Mesenchymal stem cell (in vitro differentiated cells and primary cell): ENCODE results near the gene LIPG.
A peak's percentile ranks its signal among the peaks of the same experiment; 100 is the strongest.

ENCODE experiments used
- DNase-seq: peaks from one replicate; pipeline ENCODE4 v3.0.0-alpha.2; 2013
- H2AFZ ChIP-seq: one replicate; pipeline ENCODE4 v1.6.1; 2013; ENCODE audit warnings: low read depth, mild to moderate bottlenecking, control low read depth, inconsistent platforms, low read length, moderate library complexity
- H2AK5ac ChIP-seq: 2 replicates; pipeline ENCODE4 v1.6.1; 2013; ENCODE audit warnings: low read length, moderate library complexity, mild to moderate bottlenecking, inconsistent platforms; ENCODE audit not compliant: severe bottlenecking
- H2BK120ac ChIP-seq: one replicate; pipeline ENCODE4 v1.6.1; 2013; ENCODE audit warnings: low read depth, mild to moderate bottlenecking, inconsistent platforms, low read length, moderate library complexity
- H2BK12ac ChIP-seq, 2 experiments: one replicate each; pipeline ENCODE4 v1.6.1; 2013; ENCODE audit warnings: inconsistent platforms in 2 of 2, low read length in 2 of 2, mild to moderate bottlenecking in 2 of 2, moderate library complexity in 2 of 2, control low read depth in 1 of 2
- H2BK15ac ChIP-seq: one replicate; pipeline ENCODE4 v1.6.1; 2013; ENCODE audit warnings: mild to moderate bottlenecking, low read depth, inconsistent platforms; ENCODE audit not compliant: poor library complexity, severe bottlenecking
- H2BK5ac ChIP-seq: 2 replicates; pipeline ENCODE4 v1.6.1; 2013; ENCODE audit warnings: low read depth, mild to moderate bottlenecking, low read length, control low read depth, inconsistent platforms; ENCODE audit not compliant: poor library complexity, severe bottlenecking
- H3K14ac ChIP-seq, 2 experiments: one replicate each; pipeline ENCODE4 v1.6.1; 2013; ENCODE audit warnings: inconsistent platforms in 2 of 2, low read length in 2 of 2, control low read depth in 1 of 2, mild to moderate bottlenecking in 1 of 2, moderate library complexity in 1 of 2
- H3K18ac ChIP-seq, 2 experiments: one replicate each; pipeline ENCODE4 v1.6.1; 2013; ENCODE audit warnings: inconsistent platforms in 2 of 2, low read length in 2 of 2, control low read depth in 1 of 2, low read depth in 1 of 2, mild to moderate bottlenecking in 1 of 2
- H3K23ac ChIP-seq, 2 experiments: one replicate each; pipeline ENCODE4 v1.6.1; 2013; ENCODE audit warnings: inconsistent platforms in 2 of 2, low read length in 2 of 2, mild to moderate bottlenecking in 2 of 2, moderate library complexity in 2 of 2, control low read depth in 1 of 2
- H3K27ac ChIP-seq: 2 replicates; pipeline ENCODE4 v1.5.1; 2013; ENCODE audit warnings: mild to moderate bottlenecking, moderate library complexity, low read length, control low read depth, inconsistent platforms; ENCODE audit not compliant: poor library complexity, severe bottlenecking
- H3K27me3 ChIP-seq, 2 experiments: 2 replicates each; pipeline versions ENCODE4 v1.6.1 to v1.7.0; 2013; ENCODE audit warnings: low read length in 2 of 2, mild to moderate bottlenecking in 2 of 2, moderate library complexity in 2 of 2, control low read depth in 1 of 2, inconsistent platforms in 1 of 2; ENCODE audit not compliant: control insufficient read depth in 1 of 2, insufficient read depth in 1 of 2
- H3K36me3 ChIP-seq, 2 experiments: 2 replicates each; pipeline versions ENCODE4 v1.6.1 to v1.7.0; 2013; ENCODE audit warnings: low read length in 2 of 2, control low read depth in 1 of 2, inconsistent platforms in 1 of 2, low read depth in 1 of 2, mild to moderate bottlenecking in 1 of 2; ENCODE audit not compliant: insufficient read depth in 2 of 2, control insufficient read depth in 1 of 2
- H3K4ac ChIP-seq, 2 experiments: one replicate each; pipeline ENCODE4 v1.6.1; 2013; ENCODE audit warnings: inconsistent platforms in 2 of 2, low read length in 2 of 2, mild to moderate bottlenecking in 2 of 2, moderate library complexity in 2 of 2, control low read depth in 1 of 2, low read depth in 1 of 2
- H3K4me1 ChIP-seq: 2 replicates; pipeline ENCODE4 v1.6.1; 2013; ENCODE audit warnings: low read depth, low read length, control low read depth; ENCODE audit not compliant: control insufficient read depth, insufficient read depth
- H3K4me2 ChIP-seq: 2 replicates; pipeline ENCODE4 v1.6.1; 2013; ENCODE audit warnings: low read length, mild to moderate bottlenecking, inconsistent platforms; ENCODE audit not compliant: poor library complexity, severe bottlenecking
- H3K4me3 ChIP-seq, 2 experiments: 2 replicates each; pipeline versions ENCODE4 v1.5.1 to v1.7.0; 2013; ENCODE audit warnings: low read length in 2 of 2, mild to moderate bottlenecking in 2 of 2, control low read depth in 1 of 2, low read depth in 1 of 2; ENCODE audit not compliant: insufficient read depth in 1 of 2
- H3K79me1 ChIP-seq: replicated peaks from 2 replicates; pipeline ENCODE4 v1.6.1; 2013; ENCODE audit warnings: mild to moderate bottlenecking, control low read depth, low read length, inconsistent platforms; ENCODE audit not compliant: poor library complexity, severe bottlenecking
- H3K9ac ChIP-seq: 2 replicates; pipeline ENCODE4 v1.7.0; 2013; ENCODE audit warnings: mild to moderate bottlenecking, low read length, moderate library complexity
- H3K9me3 ChIP-seq: 2 replicates; pipeline ENCODE4 v1.7.0; 2013; ENCODE audit warnings: mild to moderate bottlenecking, low read length; ENCODE audit not compliant: control insufficient read depth
- H4K8ac ChIP-seq: one replicate; pipeline ENCODE4 v1.6.1; 2013; ENCODE audit warnings: inconsistent platforms, mild to moderate bottlenecking, low read length, moderate library complexity
- H4K91ac ChIP-seq: one replicate; pipeline ENCODE4 v1.6.1; 2013; ENCODE audit warnings: mild to moderate bottlenecking, low read length, inconsistent platforms
- WGBS: methylation state at CpG from one replicate; pipeline ENCODE4 v1.1.7; 2013; ENCODE audit warnings: mixed read lengths; 5-methylcytosine and 5-hydroxymethylcytosine counted together

The LIPG gene

DNA sequence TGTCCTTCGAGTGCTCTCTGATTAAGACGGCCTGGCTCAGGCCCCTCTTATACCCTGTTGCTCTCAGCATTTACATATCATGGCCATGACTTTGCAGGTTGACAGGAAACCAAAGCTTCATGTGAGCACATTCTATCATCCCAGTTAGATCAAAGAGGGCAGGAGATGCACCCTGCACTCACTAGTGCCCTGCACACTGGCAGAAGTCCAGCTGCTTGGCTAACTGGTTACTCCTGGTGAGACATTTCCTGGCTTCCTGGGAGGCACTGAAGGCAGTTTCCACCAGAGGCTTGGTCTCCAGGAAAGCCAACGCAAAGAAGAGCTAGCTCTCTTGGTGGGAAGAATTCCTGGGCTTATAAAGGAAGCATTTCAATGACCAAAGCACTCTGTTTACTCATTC, 66.3 kb downstream of the LIPG start:
- WGBS = 90% methylated on average over 2 of the region's 3 CpGs
- Histone ChIP-seq H3K18ac (no peak overlapping the region), H3K4me2 (no peak overlapping the region), H3K27me3 (peaks cover 0 to 4% of the 10 kb centered on the region in 2 experiments), H3K23ac (no peak overlapping the region), H2AK5ac (no peak overlapping the region), H3K9ac (no peak overlapping the region), H2AFZ (no peak overlapping the region), H2BK5ac (no peak overlapping the region), H3K4me1 (peaks cover 15% of the 10 kb centered on the region), H3K36me3 (no peaks in the 10 kb centered on the region), H3K79me1 (no peaks in the 10 kb centered on the region), H3K4ac (no peak overlapping the region), H2BK120ac (no peak overlapping the region), H3K9me3 (no peaks in the 10 kb centered on the region), H3K27ac (no peak overlapping the region), H3K4me3 (no peak overlapping the region), H3K14ac (no peak overlapping the region), H4K91ac (no peak overlapping the region), H4K8ac (no peak overlapping the region), H2BK12ac (no peak overlapping the region), H2BK15ac (peak overlapping the region; percentile 56)
- DNase-seq = no peak

DNA sequence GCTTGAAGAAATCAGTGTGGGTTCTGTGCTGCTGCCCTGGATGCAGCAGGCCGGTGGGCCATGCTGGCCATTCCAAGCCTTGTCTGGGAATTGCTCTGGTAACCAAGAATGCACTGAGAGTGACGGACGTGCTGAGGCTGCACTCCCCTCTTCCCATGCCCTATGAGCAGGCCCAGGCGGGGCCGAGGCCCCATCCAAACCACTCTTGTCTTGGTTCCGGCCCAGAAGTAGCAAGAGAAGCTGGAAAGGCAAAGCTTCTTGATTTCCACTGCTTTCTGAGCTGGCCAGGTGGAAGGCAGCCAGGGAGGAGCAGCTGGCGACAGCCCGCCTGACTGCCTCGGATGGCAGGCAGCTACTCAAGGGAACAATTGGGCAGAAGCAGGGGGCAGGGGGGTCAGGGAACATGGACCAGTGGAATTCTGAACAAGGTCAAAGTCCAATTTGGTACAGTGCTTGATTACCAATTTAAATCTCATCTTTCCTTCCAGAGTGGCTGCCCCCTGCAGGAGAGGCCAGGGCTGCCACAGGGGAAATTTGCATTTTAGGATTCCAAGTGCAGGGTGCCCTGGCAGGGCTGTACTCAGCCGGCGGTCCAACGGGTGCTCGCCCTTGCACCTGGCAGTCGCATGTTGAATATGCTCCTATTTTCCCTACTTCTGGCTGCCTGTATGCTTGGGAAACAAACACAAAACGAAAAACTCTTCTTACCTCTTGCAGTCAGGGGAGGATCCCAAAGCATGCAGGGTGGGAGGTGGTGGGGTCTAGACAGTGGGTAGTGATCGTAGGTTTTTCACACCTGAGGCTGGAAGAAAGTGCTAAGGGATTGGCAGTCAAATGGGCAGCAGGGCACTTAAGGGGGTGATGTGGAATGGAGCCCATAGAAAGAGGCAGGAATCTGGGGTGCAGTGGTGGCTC, 67.3 kb downstream of the LIPG start:
- no peaks in the 10 kb centered on the region for H3K9me3 ChIP-seq
- H3K4ac ChIP-seq = no peak overlapping the region
- H3K18ac ChIP-seq = peak overlapping the region in 1 of 2 experiments; percentile 11
- no peaks in the 10 kb centered on the region for H3K36me3 ChIP-seq
- no peak for DNase-seq
- no peak overlapping the region for H3K4me2 ChIP-seq
- no peak overlapping the region for H4K8ac ChIP-seq
- no peaks in the 10 kb centered on the region for H3K79me1 ChIP-seq
- H3K4me3 ChIP-seq = no peak overlapping the region
- H3K9ac ChIP-seq = no peak overlapping the region
- H2AK5ac ChIP-seq = peak overlapping the region; percentile 33
- H3K23ac ChIP-seq = no peak overlapping the region
- H3K14ac ChIP-seq = peak overlapping the region in 1 of 2 experiments; percentile 35
- H2BK15ac ChIP-seq = no peak overlapping the region
- peaks cover 15% of the 10 kb centered on the region for H3K4me1 ChIP-seq
- no peak overlapping the region for H2BK12ac ChIP-seq
- H2BK120ac ChIP-seq = no peak overlapping the region
- WGBS = 92% methylated on average over 13 of the region's 16 CpGs
- no peak overlapping the region for H4K91ac ChIP-seq
- peaks cover 0 to 4% of the 10 kb centered on the region in 2 experiments for H3K27me3 ChIP-seq
- no peak overlapping the region for H3K27ac ChIP-seq
- no peak overlapping the region for H2AFZ ChIP-seq
- no peak overlapping the region for H2BK5ac ChIP-seq

DNA sequence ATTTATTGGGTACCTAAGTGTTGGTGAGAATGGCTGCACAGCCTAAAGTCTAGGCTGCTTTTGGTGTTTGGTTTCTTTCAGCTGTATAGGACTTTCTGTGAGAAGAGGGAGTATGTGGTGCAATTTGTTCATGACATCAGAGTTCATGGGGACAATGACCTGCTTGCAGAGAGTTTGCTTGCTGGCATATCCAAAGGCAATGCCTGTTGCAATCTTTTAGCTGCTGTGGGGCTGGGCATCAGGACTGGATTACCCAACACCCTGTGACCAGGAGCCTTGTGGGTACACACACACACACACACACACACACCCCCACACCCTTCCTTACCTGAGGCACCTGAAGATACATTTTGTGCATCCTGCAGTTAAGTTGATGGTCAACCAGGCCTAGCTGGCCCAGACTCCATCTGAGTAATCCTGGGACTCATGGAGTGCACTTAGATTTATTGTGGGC, 68.4 kb downstream of the LIPG start:
- Histone ChIP-seq H3K14ac (peak overlapping the region in 1 of 2 experiments; percentile 57), H3K4ac (no peak overlapping the region), H3K4me3 (no peak overlapping the region), H3K27ac (no peak overlapping the region), H2BK15ac (no peak overlapping the region), H3K79me1 (no peaks in the 10 kb centered on the region), H3K4me1 (peaks cover 12% of the 10 kb centered on the region), H3K9ac (no peak overlapping the region), H3K23ac (no peak overlapping the region), H3K18ac (no peak overlapping the region), H4K8ac (no peak overlapping the region), H2BK12ac (no peak overlapping the region), H2AK5ac (no peak overlapping the region), H3K27me3 (peaks cover 0 to 4% of the 10 kb centered on the region in 2 experiments), H3K4me2 (no peak overlapping the region), H3K9me3 (no peaks in the 10 kb centered on the region), H2BK120ac (no peak overlapping the region), H3K36me3 (no peaks in the 10 kb centered on the region), H4K91ac (no peak overlapping the region), H2BK5ac (no peak overlapping the region), H2AFZ (no peak overlapping the region)
- DNase-seq = peak; percentile 41

DNA sequence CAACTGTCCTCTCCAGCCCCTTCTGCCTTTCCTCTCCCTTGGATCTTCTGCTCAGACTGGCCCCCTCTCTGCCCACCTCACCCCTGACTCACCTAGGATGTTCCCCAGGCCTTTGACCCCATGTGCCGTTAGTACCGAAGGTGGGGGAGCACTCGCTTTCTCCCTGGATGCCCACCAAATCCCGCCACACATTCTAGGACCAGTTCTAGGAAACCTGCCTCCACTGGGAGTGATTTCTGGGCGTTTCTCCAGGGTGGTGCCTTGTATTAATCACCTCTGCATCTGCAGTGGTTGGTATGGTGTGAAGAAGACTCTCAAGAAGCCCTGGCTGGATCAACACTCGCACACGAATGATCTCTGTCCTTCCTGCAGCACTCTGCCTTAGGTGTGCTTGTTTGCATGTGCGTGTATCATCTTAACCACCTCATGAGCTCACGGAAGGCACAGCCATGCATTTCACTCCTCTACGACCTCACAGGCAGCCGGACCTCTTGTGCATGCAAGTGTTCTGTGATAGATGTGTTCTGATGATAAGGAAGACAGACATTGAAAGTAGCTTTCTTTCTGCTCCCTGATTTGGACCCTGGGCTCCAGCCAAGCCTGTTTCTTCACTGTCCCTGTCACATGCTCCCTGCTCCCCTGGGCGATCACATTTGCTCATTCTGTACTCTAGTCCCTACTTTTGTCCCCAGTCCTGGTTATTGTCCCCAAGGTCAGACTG, 69.4 kb downstream of the LIPG start:
- Histone ChIP-seq H3K9ac (no peak overlapping the region), H3K36me3 (no peaks in the 10 kb centered on the region), H3K79me1 (no peaks in the 10 kb centered on the region), H2BK5ac (no peak overlapping the region), H3K4me2 (no peak overlapping the region), H3K4ac (no peak overlapping the region), H2BK12ac (no peak overlapping the region), H4K91ac (no peak overlapping the region), H3K14ac (no peak overlapping the region), H2BK120ac (no peak overlapping the region), H3K18ac (no peak overlapping the region), H3K4me3 (no peak overlapping the region), H3K9me3 (no peaks in the 10 kb centered on the region), H2BK15ac (no peak overlapping the region), H4K8ac (no peak overlapping the region), H3K23ac (no peak overlapping the region), H2AFZ (no peak overlapping the region), H3K27me3 (peaks cover 0 to 4% of the 10 kb centered on the region in 2 experiments), H3K4me1 (peaks cover 6% of the 10 kb centered on the region), H3K27ac (no peak overlapping the region), H2AK5ac (no peak overlapping the region)
- WGBS = 94% methylated on average over 12 of the region's 12 CpGs
- DNase-seq = no peak
